Mesenchymal stem cell (in vitro differentiated cells and primary cell): ENCODE measurements around the gene FYN.

Experiments
- DNase-seq: peaks from one replicate; pipeline ENCODE4 v3.0.0-alpha.2; 2013
- H2AFZ ChIP-seq: one replicate; pipeline ENCODE4 v1.6.1; 2013; ENCODE audit warnings: low read depth, mild to moderate bottlenecking, control low read depth, inconsistent platforms, low read length, moderate library complexity
- H2AK5ac ChIP-seq: 2 replicates; pipeline ENCODE4 v1.6.1; 2013; ENCODE audit warnings: low read length, moderate library complexity, mild to moderate bottlenecking, inconsistent platforms; ENCODE audit not compliant: severe bottlenecking
- H2BK120ac ChIP-seq: one replicate; pipeline ENCODE4 v1.6.1; 2013; ENCODE audit warnings: low read depth, mild to moderate bottlenecking, inconsistent platforms, low read length, moderate library complexity
- H2BK12ac ChIP-seq, 2 experiments: one replicate each; pipeline ENCODE4 v1.6.1; 2013; ENCODE audit warnings: inconsistent platforms in 2 of 2, low read length in 2 of 2, mild to moderate bottlenecking in 2 of 2, moderate library complexity in 2 of 2, control low read depth in 1 of 2
- H2BK15ac ChIP-seq: one replicate; pipeline ENCODE4 v1.6.1; 2013; ENCODE audit warnings: mild to moderate bottlenecking, low read depth, inconsistent platforms; ENCODE audit not compliant: poor library complexity, severe bottlenecking
- H2BK5ac ChIP-seq: 2 replicates; pipeline ENCODE4 v1.6.1; 2013; ENCODE audit warnings: low read depth, mild to moderate bottlenecking, low read length, control low read depth, inconsistent platforms; ENCODE audit not compliant: poor library complexity, severe bottlenecking
- H3K14ac ChIP-seq, 2 experiments: one replicate each; pipeline ENCODE4 v1.6.1; 2013; ENCODE audit warnings: inconsistent platforms in 2 of 2, low read length in 2 of 2, control low read depth in 1 of 2, mild to moderate bottlenecking in 1 of 2, moderate library complexity in 1 of 2
- H3K18ac ChIP-seq, 2 experiments: one replicate each; pipeline ENCODE4 v1.6.1; 2013; ENCODE audit warnings: inconsistent platforms in 2 of 2, low read length in 2 of 2, control low read depth in 1 of 2, low read depth in 1 of 2, mild to moderate bottlenecking in 1 of 2
- H3K23ac ChIP-seq, 2 experiments: one replicate each; pipeline ENCODE4 v1.6.1; 2013; ENCODE audit warnings: inconsistent platforms in 2 of 2, low read length in 2 of 2, mild to moderate bottlenecking in 2 of 2, moderate library complexity in 2 of 2, control low read depth in 1 of 2
- H3K27ac ChIP-seq: 2 replicates; pipeline ENCODE4 v1.5.1; 2013; ENCODE audit warnings: mild to moderate bottlenecking, moderate library complexity, low read length, control low read depth, inconsistent platforms; ENCODE audit not compliant: poor library complexity, severe bottlenecking
- H3K27me3 ChIP-seq, 2 experiments: 2 replicates each; pipeline versions ENCODE4 v1.6.1 to v1.7.0; 2013; ENCODE audit warnings: low read length in 2 of 2, mild to moderate bottlenecking in 2 of 2, moderate library complexity in 2 of 2, control low read depth in 1 of 2, inconsistent platforms in 1 of 2; ENCODE audit not compliant: control insufficient read depth in 1 of 2, insufficient read depth in 1 of 2
- H3K36me3 ChIP-seq, 2 experiments: 2 replicates each; pipeline versions ENCODE4 v1.6.1 to v1.7.0; 2013; ENCODE audit warnings: low read length in 2 of 2, control low read depth in 1 of 2, inconsistent platforms in 1 of 2, low read depth in 1 of 2, mild to moderate bottlenecking in 1 of 2; ENCODE audit not compliant: insufficient read depth in 2 of 2, control insufficient read depth in 1 of 2
- H3K4ac ChIP-seq, 2 experiments: one replicate each; pipeline ENCODE4 v1.6.1; 2013; ENCODE audit warnings: inconsistent platforms in 2 of 2, low read length in 2 of 2, mild to moderate bottlenecking in 2 of 2, moderate library complexity in 2 of 2, control low read depth in 1 of 2, low read depth in 1 of 2
- H3K4me1 ChIP-seq: 2 replicates; pipeline ENCODE4 v1.6.1; 2013; ENCODE audit warnings: low read depth, low read length, control low read depth; ENCODE audit not compliant: control insufficient read depth, insufficient read depth
- H3K4me2 ChIP-seq: 2 replicates; pipeline ENCODE4 v1.6.1; 2013; ENCODE audit warnings: low read length, mild to moderate bottlenecking, inconsistent platforms; ENCODE audit not compliant: poor library complexity, severe bottlenecking
- H3K4me3 ChIP-seq, 2 experiments: 2 replicates each; pipeline versions ENCODE4 v1.5.1 to v1.7.0; 2013; ENCODE audit warnings: low read length in 2 of 2, mild to moderate bottlenecking in 2 of 2, control low read depth in 1 of 2, low read depth in 1 of 2; ENCODE audit not compliant: insufficient read depth in 1 of 2
- H3K79me1 ChIP-seq: replicated peaks from 2 replicates; pipeline ENCODE4 v1.6.1; 2013; ENCODE audit warnings: mild to moderate bottlenecking, control low read depth, low read length, inconsistent platforms; ENCODE audit not compliant: poor library complexity, severe bottlenecking
- H3K9ac ChIP-seq: 2 replicates; pipeline ENCODE4 v1.7.0; 2013; ENCODE audit warnings: mild to moderate bottlenecking, low read length, moderate library complexity
- H3K9me3 ChIP-seq: 2 replicates; pipeline ENCODE4 v1.7.0; 2013; ENCODE audit warnings: mild to moderate bottlenecking, low read length; ENCODE audit not compliant: control insufficient read depth
- H4K8ac ChIP-seq: one replicate; pipeline ENCODE4 v1.6.1; 2013; ENCODE audit warnings: inconsistent platforms, mild to moderate bottlenecking, low read length, moderate library complexity
- H4K91ac ChIP-seq: one replicate; pipeline ENCODE4 v1.6.1; 2013; ENCODE audit warnings: mild to moderate bottlenecking, low read length, inconsistent platforms
- WGBS: methylation state at CpG from one replicate; pipeline ENCODE4 v1.1.7; 2013; ENCODE audit warnings: mixed read lengths; 5-methylcytosine and 5-hydroxymethylcytosine counted together

The FYN gene

GRCh38 chr6:111865049-111865585, 8.1 kb downstream of the FYN start:
- no peak overlapping the region for H3K9ac ChIP-seq
- H3K27ac ChIP-seq: no peak overlapping the region
- H3K18ac ChIP-seq: no peak overlapping the region
- no peak overlapping the region for H3K23ac ChIP-seq
- H2BK120ac ChIP-seq: no peak overlapping the region
- no peaks in the 10 kb centered on the region for H3K27me3 ChIP-seq
- no peak overlapping the region for H2AFZ ChIP-seq
- no peak for DNase-seq
- no peak overlapping the region for H3K14ac ChIP-seq
- no peak overlapping the region for H4K8ac ChIP-seq
- H3K4ac ChIP-seq: no peak overlapping the region
- no peak overlapping the region for H2BK5ac ChIP-seq
- no peak overlapping the region for H3K4me3 ChIP-seq
- H3K36me3 ChIP-seq: peaks cover 0 to 18% of the 10 kb centered on the region in 2 experiments
- 92% methylated on average over 6 of the region's 6 CpGs for WGBS
- H2AK5ac ChIP-seq: no peak overlapping the region
- no peak overlapping the region for H3K4me2 ChIP-seq
- no peak overlapping the region for H2BK15ac ChIP-seq
- no peak overlapping the region for H4K91ac ChIP-seq
- H3K9me3 ChIP-seq: no peaks in the 10 kb centered on the region
- no peak overlapping the region for H2BK12ac ChIP-seq
- peaks cover 42% of the 10 kb centered on the region for H3K79me1 ChIP-seq
- no peaks in the 10 kb centered on the region for H3K4me1 ChIP-seq

- H3K4me1 ChIP-seq: no peaks in the 10 kb centered on the region
- no peaks in the 10 kb centered on the region for H3K9me3 ChIP-seq
- H4K8ac ChIP-seq: peak overlapping the region; percentile 20
- no peak overlapping the region for H2AK5ac ChIP-seq
- H3K9ac ChIP-seq: no peak overlapping the region
- H3K4ac ChIP-seq: no peak overlapping the region
- H3K23ac ChIP-seq: no peak overlapping the region
- no peak overlapping the region for H3K4me3 ChIP-seq
- H3K4me2 ChIP-seq: no peak overlapping the region
- 93% methylated on average over 5 of the region's 6 CpGs for WGBS
- H3K27me3 ChIP-seq: no peaks in the 10 kb centered on the region
- no peak overlapping the region for H2BK12ac ChIP-seq
- peaks cover 0 to 18% of the 10 kb centered on the region in 2 experiments for H3K36me3 ChIP-seq
- no peak overlapping the region for H3K18ac ChIP-seq
- no peak overlapping the region for H2BK5ac ChIP-seq
- no peak for DNase-seq
- H2AFZ ChIP-seq: no peak overlapping the region
- no peak overlapping the region for H4K91ac ChIP-seq
- H3K79me1 ChIP-seq: peaks cover 43% of the 10 kb centered on the region
- H3K27ac ChIP-seq: no peak overlapping the region
- no peak overlapping the region for H3K14ac ChIP-seq
- no peak overlapping the region for H2BK120ac ChIP-seq
- H2BK15ac ChIP-seq: no peak overlapping the region
These were observed 8.9 kb downstream of the FYN start for GRCh38 chr6:111864138-111865048.

- H3K36me3 ChIP-seq: peaks cover 0 to 18% of the 10 kb centered on the region in 2 experiments
- peaks cover 46% of the 10 kb centered on the region for H3K79me1 ChIP-seq
- no peaks in the 10 kb centered on the region for H3K27me3 ChIP-seq
- DNase-seq: no peak
- no peak overlapping the region for H3K4ac ChIP-seq
- H3K18ac ChIP-seq: no peak overlapping the region
- H3K9me3 ChIP-seq: no peaks in the 10 kb centered on the region
- H4K8ac ChIP-seq: no peak overlapping the region
- no peak overlapping the region for H3K4me2 ChIP-seq
- H2BK5ac ChIP-seq: no peak overlapping the region
- 92% methylated on average over 6 of the region's 6 CpGs for WGBS
- H2AK5ac ChIP-seq: no peak overlapping the region
- no peak overlapping the region for H2AFZ ChIP-seq
- H3K23ac ChIP-seq: no peak overlapping the region
- H3K27ac ChIP-seq: no peak overlapping the region
- H3K9ac ChIP-seq: no peak overlapping the region
- no peak overlapping the region for H2BK12ac ChIP-seq
- no peak overlapping the region for H2BK15ac ChIP-seq
- H4K91ac ChIP-seq: no peak overlapping the region
- H3K14ac ChIP-seq: no peak overlapping the region
- peaks cover 1% of the 10 kb centered on the region for H3K4me1 ChIP-seq
- no peak overlapping the region for H2BK120ac ChIP-seq
- no peak overlapping the region for H3K4me3 ChIP-seq
These were observed 10.5 kb downstream of the FYN start for GRCh38 chr6:111862741-111863140.

GRCh38 chr6:111862314-111862713, 10.9 kb downstream of the FYN start:
- H3K4me1 ChIP-seq: peaks cover 2% of the 10 kb centered on the region
- no peak overlapping the region for H2AK5ac ChIP-seq
- H3K18ac ChIP-seq: no peak overlapping the region
- no peak overlapping the region for H2AFZ ChIP-seq
- no peak overlapping the region for H3K14ac ChIP-seq
- H3K79me1 ChIP-seq: peaks cover 47% of the 10 kb centered on the region
- H3K4me2 ChIP-seq: no peak overlapping the region
- no peak overlapping the region for H2BK120ac ChIP-seq
- no peaks in the 10 kb centered on the region for H3K9me3 ChIP-seq
- H3K36me3 ChIP-seq: peaks cover 0 to 18% of the 10 kb centered on the region in 2 experiments
- H2BK12ac ChIP-seq: no peak overlapping the region
- H3K9ac ChIP-seq: no peak overlapping the region
- H3K4me3 ChIP-seq: no peak overlapping the region
- no peak overlapping the region for H4K91ac ChIP-seq
- H3K27ac ChIP-seq: no peak overlapping the region
- 96% methylated on average over 4 of the region's 5 CpGs for WGBS
- no peak overlapping the region for H3K23ac ChIP-seq
- no peak overlapping the region for H4K8ac ChIP-seq
- no peak for DNase-seq
- H3K27me3 ChIP-seq: no peaks in the 10 kb centered on the region
- H2BK15ac ChIP-seq: no peak overlapping the region
- no peak overlapping the region for H3K4ac ChIP-seq
- H2BK5ac ChIP-seq: no peak overlapping the region
